A673 (cell line): ENCODE data around the gene P2RY6.

ENCODE experiments used
- CTCF ChIP-seq: fragments of 300-800, 200-600 bp; sonication (generic); conservative IDR thresholded peaks from 2 replicates; pipeline ENCODE4 v1.5.1; 2017; ENCODE audit warnings: low read depth, mild to moderate bottlenecking, antibody characterized with exemption, low read length, moderate library complexity, mixed read lengths
- EZH2 ChIP-seq: fragments of 200-600 bp; sonication (generic); IDR thresholded peaks from 2 replicates; pipeline ENCODE4 v1.6.1; 2017; ENCODE audit warnings: borderline replicate concordance, low read depth, mild to moderate bottlenecking, mixed read lengths, antibody characterized with exemption, low read length; ENCODE audit not compliant: poor library complexity, severe bottlenecking

DNA sequence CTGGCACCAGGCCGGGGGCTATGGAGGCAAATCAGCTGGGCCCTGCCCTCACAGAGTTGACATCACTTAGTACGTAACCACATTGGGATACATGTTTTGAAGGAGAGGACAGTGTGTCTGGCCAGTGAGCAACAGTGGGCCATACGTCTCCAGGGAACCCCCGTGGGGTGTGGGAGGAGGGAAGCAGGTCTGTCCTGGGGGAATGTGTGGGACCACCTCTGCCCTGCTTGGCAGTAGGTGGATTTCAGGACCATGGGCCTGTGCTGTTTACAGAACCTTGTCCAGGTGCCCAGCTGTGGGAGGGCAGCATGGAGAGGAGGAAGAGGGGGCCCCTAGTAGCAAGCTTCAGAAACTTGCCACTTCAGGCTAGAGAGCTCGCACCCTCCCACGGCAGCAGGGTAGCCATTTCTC is 33.0 kb upstream of the P2RY6 start:
- TF ChIP-seq CTCF (no peak), EZH2 (no peak)
